Activated CD8-positive, alpha-beta memory T cell treated with anti-CD3 and anti-CD28 coated beads, Interleukin-2, amount 50 U/mL, for 24 hours (primary cell): ENCODE measurements around the gene AFG3L2.
"Not testable (repeated sequence)": the region's sequence is repeated elsewhere in the genome, so short reads cannot be mapped to it uniquely, and the experiment has no call there.

Source experiments
- DNase-seq: peaks from one replicate; pipeline ENCODE4 v3.0.0-alpha.2; 2020; ENCODE audit errors: extremely low read depth

AFG3L2 gene

DNA sequence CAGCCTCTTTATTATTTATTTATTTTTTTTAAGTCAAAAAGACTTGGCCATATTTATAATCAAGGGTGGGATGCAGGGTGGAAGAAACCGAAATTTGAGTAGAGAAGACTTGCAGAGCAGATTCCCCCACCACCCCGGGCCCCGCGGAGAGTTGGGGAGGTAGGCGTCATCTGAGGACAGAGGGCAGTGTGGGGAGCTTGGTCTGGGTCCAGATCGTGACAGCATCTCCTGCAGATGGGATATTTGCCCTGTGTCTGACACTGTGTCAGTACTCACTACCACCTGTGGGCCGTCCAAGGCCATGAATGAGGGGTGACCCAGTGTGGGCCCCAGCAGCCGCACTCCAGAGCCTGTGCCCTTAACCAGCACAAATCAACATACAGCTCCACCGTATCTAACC, 20.2 kb upstream of the AFG3L2 start:
- no peak for DNase-seq

DNA sequence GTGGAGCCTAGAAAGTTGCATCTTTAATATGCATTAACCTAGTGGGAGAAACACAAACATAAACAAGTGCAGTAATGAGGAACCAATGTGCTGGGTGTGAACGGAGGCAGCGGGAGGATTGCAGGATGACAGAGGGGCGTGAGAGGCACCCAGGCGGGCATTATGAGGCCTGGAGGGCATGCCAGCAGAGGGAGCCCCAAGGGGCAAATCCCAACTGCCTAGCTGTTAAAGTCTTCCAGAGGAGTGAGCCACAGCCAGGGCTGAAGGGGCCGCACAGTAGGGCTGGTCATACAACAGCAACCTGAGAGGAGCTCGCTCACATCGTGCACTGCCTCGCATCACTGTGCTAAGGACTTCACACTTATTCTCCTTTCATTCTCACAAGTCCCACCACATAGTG, 17.4 kb upstream of the AFG3L2 start:
- DNase-seq: no peak

DNA sequence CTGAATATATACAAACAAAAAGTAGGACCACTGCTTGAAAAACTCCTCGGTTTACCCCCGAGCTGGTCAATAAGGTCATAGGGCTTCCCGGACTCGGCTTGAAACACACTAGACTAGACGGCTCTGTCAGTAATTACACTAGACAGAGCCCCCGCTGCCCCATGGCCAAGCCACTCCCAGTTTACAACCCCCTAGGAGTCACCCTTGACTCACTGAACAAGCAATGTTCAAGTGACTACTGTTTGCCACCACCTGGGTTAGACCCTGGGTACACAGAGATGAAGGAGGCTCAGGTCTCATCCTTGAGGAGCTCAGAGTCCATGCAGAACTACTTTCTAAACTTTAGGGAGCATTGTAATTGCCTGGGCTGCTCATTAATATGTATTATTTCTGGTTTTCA, 17.0 kb upstream of the AFG3L2 start:
- DNase-seq: no peak

DNA sequence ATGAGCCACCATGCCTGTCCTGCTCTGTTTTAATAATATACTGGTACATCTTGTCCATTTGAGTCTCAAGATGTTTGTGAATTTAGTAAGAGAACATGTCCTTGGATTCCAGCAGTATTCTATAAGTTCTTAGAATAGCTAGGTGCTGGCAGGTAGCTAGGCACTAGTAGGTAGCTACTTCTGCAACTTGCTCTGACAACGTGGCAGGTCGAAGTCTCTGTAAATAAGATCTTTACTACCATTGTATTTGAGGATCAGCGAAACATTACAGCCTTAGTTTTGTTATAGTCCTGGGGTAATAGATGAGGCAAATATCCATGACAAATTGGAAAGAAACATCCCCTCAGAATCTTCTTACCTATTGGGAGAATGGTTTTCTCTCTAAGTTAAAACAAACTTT, 16.5 kb upstream of the AFG3L2 start:
- no peak for DNase-seq

DNA sequence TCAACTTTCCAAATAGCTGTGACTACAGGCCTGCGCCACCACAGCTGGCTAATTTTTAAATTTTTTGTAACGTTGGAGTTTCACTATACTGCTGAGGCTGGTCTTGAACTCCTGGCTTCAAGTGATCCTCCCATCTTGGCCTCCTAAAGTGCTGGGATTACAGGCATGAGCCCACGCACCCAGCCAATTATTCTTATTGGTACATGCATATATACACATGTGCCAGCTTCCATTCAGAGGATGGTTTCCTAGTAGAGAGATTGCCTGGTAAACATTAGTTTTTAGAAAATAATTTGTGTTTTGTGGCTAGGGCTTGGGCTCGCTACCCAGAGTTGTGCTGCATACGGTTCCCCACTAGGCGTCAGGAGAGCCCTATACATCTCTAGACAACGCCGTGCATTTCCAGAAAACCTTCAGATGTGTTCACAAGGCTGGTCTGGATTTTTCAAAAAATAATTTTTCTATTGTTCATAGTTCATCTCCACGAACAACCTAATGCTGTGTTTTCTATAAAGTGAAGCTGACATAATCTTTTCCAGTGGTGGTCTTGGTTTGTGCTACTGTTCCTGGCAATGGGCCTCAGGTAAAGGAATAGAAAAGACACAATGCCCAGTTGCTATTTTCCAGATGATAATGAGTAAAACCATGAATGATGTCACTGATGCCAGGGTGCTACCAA, 14.6 kb upstream of the AFG3L2 start:
- DNase-seq: no peak

DNA sequence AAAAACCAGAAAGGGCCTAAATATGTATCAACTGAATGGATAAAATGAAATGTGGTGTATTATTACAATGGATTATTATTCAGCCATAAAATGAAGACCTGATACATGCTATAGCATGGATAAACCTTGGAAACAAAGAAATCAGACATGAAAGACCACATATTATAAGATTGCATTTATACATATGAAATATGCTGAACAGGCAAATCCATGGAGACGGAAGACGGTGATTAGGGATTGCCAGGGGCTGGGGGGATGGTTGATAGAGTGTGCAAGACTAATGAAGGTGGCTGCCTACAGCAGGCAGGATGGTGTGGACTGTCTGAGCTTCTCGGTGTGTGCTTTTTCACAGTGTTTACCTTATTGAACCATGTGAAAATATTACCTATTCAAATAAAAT, 11.4 kb upstream of the AFG3L2 start:
- DNase-seq: no peak

DNA sequence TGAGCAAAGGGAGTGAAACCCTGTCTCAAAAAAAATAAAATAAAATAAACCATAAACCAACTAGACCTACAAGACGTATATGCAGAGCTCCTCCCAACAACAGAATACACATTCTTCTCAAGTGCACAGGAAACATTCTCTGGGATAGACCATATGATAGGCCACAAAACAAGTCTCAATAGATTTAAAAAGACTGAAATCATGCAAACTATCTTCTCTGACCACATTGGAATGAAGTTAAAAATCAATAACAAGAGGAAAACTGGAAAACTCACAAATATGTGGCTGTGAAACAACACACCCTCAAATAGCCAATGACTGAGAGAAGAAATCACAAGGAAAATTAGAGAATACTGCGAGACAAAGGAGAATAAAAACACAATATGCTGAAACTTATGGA, 7.2 kb upstream of the AFG3L2 start:
- no peak for DNase-seq

DNA sequence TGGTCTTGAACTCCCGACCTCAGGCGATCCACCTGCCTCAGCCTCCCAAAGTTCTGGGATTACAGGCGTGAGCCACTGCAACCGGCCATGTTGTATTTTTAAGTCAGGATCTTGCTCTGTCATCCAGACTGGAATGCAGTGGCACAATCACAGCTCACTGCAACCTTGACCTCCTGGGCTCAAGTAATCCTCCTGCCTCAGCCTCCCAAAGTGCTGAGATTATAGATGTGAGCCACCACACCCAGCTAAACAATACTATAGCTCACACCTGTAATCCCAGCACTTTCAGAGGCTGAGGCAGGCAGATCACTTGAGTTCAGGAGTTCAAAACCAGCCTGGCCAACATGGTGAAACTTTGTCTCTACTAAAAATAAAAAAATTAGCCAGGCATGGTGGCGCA, 6.7 kb upstream of the AFG3L2 start:
- not testable (repeated sequence) for DNase-seq

DNA sequence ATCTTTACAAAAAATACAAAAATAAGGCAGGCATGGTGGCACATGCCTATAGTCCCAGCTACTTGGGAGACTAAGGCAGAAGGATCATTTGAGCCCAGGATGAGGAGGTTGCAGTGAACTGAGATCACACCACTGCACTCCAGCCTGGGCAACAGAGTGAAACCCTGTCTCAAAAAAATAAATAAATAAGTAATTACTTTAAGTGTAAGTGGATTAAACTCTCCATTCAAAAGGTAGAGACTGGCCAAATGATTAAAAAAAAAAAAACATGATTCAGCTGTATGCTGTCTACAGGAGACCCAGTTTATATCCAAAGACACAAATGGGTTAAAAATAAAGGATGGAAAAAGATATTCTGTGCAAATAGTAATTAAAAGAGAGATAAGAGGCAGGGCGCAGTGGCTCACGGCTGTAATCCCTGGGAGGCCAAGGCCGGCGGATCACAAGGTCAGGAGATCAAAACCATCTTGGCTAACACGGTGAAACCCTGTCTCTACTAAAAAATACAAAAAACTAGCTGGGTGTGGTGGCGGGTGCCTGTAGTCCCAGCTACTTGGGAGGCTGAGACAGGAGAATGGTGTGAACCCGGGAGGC, 5.3 kb upstream of the AFG3L2 start:
- DNase-seq: not testable (repeated sequence)

DNA sequence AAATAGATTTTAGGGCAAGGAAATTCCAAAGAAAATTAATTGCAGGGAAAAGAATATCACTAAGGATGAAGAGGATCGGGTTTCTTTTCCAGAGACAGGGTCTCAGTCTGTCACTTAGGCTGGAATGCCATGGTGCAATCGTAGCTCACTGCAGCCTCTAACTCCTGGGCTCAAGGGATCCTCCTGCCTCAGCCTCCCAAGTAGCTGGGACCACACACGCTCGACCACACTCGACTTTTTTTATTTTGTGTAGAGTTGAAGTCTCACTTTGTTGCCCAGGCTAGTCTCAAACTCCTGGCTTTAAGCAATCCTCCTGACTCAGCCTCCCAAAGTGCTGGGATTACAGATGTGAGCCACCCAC, 1.2 kb upstream of the AFG3L2 start:
- not testable (repeated sequence) for DNase-seq

DNA sequence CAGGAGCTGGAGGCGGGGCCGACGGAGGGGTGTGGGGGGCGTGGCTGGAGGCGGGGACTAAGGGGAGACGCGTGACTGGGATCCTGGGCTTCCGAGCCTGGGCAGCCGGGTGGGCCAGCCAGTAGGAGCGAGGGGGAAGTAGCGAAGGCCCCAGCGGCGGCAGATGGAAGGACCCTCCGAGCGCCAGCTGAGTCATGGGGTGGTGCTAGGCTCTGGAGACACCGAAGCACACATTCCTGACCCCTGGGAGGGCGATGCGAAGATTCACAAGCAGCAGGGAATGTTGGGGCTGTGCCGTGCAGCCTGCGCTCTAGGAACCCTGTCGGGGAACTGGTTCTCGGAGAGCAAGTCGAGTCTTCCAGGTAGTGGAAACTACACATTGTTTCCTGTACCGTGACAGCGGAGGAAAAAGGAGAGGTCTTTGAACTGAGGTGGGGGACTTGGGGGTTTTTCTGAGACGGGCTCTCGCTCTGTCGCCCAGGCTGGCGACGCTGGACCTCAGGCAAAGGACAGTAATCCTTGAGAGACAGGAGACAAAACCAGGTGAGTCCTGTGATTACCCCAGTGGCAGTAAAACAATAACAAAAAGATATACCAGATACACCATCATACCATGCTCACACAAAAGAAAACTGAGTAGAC, 650 bp upstream of the AFG3L2 start:
- DNase-seq: no peak

DNA sequence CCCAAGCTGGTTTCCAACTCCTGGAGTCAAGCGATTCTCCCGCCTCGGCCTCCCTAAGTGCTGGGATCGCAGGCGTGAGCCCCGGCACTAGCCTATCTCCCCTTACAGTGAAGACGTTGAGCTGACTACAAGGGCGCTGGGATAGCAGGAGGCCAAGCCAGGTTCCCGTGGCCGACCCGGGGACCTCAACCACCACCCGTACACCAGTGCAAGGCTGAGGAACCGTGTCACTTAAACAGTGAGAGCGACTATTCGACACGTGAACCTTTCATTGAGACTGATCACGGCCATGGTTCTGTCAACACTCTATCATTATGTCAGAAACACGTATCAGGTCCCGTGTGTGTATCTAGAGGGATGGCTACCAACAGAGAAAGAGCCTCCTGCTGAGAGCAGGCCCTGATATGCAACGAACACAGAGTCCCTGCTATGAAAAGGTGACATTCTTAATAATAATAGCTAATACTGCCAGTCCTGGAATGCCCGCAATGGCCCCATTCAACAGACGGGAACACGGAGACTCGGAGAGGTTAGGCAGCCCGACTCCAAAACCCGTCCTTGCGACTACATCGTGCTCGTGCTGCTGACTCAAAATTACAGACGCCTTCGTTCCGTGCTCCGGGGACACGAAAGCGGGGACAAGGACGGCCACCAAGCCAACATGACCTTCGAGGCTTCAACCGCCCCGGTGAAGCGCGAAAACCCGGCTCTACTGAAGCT, 833 bp downstream of the AFG3L2 start:
- DNase-seq: no peak

DNA sequence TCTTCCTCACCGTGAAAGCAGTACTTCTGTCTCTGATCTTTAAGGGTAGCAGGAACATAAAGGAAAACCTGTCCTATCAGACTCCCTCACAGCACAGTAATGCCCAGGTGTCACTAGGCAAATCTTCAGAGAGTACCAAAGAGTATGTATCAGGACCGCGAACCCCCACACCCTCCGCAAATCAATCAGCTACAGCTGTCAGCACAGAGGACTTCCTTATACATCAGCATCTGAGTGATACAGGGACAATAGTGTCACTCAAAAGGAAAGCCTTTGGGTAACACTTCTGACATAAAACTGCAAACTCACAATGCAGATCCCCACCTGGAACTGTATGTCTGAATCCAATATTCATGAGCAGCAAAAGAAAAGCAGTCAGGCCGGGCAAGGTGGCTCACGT, 2.6 kb downstream of the AFG3L2 start:
- no peak for DNase-seq

DNA sequence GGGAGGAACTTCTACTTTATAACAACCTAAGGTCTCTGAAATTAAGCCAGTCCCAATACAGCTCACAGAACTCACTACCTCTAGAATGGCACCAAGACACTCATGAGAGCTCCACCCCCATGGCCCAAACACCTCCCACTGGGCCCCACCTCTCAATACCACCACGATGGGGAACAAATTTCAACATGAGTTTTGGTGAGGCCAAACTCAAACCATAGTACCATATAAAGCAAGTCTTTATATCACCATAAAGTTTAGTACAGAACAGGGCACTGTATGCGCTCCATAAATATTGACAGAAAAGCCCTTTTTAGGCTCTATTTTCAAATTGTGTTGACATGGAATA, 3.3 kb downstream of the AFG3L2 start:
- DNase-seq: no peak

DNA sequence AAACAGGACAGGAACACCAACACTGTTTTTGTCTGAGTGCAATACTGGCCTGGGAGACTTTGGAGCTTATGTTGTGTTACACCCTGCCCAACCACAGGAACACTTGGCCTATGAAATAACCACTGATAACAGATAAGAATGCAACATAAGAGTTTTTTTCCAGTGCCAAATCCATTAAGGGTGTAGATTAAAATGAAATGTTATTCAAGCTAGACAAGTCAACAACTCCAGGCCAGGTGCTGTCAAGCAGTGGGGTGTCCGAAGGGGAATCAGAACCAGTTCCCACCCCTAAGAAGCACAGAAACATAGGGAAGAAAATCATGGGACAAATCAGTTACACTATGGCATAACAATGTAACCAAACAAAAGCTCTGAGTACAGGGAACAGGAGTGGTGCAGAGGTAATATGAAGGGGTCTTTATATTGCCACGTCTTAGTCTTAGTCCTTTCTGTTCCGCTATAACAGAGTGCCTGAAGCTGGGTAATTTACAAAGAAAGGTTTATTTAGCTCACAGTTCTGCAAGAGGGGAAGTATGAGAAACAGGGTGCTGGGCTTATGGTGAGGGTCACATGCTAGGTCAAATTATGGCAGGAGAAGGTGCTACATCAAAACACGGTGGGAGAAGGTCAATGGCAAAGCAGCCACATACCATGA, 3.8 kb downstream of the AFG3L2 start:
- no peak for DNase-seq

DNA sequence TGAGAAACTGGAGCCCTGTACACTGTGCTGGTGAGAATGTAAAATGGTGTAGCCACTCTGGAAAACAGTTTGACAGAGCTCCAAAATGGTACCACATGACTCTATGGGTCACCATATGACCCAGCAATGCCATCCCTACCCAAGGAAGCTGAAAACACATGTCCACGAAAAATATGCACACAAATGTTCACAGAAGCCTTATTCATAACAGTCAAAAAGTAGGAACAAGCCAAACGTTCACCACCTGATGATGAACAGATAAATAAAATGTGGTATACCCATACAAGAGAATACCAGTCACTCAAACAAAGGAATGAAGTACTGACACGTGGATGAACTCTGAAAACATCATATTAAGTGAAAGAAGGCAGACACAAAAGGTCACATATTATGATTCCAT, 4.6 kb downstream of the AFG3L2 start:
- DNase-seq: no peak

DNA sequence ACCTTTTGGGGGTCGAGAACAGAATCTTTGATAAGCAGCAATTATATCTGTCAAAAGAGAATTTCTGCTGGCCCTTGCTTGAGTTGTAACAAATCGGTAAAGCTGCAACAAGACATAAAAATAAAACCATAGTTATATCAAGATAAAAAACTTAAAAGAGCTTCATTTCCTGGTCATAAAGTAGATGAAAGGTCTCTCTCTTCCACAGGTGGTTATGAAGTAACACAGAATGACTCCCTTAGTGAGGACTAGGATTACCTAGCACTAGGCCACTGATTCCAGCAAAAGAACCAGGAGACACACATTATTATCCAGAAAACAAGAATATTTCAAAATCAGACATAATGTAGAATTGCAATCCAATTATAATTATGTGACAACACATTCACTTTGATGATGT, 5.4 kb downstream of the AFG3L2 start:
- DNase-seq: no peak

DNA sequence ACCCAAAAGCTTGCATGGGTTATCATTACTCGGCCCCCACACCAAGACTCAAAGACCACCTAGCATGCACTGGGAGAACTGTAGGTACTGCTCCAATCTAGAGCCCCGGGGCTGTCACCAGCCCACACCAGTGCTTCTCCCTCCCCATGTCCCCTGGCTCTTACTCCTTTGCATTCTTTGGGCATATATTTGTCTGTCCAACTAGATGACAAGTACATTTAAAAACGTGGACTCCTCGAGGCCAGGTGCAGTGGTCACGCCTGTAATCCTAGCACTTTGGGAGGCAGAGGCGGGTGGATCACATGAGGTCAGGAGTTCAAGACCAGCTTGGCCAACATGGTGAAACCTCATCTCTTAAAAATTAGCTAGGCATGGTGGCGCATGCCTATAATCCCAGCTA, 7.8 kb downstream of the AFG3L2 start:
- no peak for DNase-seq

DNA sequence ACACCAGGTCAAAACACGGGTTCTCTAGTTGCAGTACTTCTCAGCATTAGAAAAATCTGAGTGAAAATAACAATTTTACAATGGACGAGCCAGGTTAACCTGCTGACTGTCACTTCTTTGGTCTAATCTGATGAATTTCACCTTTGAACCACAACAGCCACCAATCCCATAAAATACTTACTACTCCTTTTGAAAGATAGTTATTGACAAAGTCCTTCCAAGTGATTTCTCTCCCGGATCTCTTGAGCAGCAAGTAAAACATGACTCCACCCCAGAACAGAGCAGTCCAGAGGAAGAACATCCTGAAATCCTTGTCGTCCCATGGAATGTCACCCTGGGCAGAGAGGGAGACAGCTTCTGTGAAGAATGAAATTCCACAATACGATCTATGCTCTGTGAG, 10.2 kb downstream of the AFG3L2 start:
- no peak for DNase-seq

DNA sequence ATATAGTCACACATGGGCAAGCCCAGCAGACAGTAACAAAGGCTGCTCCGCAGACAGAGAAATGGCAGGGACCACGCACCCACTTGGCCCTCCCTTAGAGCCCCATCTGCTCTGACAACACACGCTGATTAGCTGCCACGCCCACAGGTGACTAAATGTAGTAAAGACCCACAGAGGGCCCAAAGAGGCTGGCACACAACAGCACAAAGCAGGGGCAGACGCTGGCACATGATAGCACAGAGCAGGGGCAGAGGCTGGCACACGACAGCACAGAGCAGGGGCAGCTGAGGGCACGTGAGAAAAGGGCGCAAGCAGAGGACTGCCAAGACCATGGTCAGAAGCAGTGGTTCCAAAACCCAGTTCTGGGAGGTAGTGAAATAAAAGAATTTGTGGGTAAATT, 10.6 kb downstream of the AFG3L2 start:
- DNase-seq: no peak

DNA sequence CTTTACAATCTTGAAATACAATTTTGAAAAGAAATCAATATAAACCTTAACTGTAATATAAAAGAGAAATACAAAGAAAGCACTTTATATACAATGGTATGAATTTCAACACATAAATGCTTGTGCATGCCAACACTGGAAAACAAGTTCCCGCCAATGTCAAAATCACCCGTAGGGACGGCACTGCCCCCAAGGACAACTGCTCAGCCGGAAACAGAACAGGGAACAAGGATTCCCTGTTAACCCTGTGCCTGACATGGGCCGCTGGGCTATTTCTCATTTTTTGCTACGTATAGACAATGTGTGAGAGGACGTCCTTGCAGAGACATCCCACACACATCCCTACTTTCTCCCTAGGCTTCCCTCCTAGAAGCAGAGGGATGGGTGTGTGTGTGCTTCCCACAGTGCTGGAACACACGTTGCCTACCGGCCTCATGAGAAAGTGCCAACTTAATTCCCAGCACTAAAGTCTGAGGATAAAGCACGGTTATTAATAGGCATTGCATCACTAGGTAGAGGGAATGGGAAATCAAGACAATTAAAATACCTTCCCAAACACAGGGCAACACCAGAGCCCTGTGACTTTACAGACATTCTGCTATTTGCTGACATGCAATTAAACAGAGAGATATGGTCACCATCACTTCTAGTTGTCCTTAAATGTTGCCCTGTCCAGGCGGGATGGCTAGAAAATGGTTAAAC, 14.4 kb downstream of the AFG3L2 start:
- no peak for DNase-seq

DNA sequence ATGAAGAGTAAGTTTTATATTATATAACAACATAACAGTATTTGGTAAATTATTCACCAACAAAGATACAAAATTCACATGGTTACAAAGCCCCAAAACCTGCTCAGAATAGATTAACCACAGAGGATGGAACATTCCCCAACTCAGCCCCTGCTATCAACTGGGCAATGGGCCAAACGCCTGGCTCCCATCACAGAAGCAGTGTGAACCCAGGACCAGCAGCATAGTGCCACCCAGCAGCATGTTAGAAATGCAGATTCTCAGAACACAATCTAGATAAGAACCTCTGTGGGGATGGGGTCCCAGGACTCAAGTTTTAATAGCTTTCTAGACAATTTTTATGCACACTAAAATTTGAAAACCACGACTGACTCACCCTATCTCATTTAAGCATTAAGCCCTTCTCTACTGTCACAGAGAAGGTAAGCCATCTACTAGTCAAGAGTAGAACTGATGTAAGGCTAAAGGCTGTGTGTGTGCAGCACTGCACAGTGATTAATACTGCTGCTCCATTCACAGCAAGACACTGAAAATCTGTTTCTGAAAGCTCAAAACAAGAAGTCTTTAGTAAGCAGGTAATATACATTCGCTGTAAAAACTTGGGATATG, 15.2 kb downstream of the AFG3L2 start:
- DNase-seq: no peak
